Heart right ventricle (tissue), 16 donors: Measurements from ENCODE around the gene ANKS1B. TPM values are rescaled to one million over a fixed set of nuclear protein-coding genes. Genes with fewer than 3 reads are reported as not detected.

Source experiments
- ATAC-seq, 8 donors: fragments of 200-7000 bp; cut with Tn5 transposase; one replicate each; pipeline ENCODE4 v1.9.1; 2020; ENCODE audit warnings: mild to moderate bottlenecking in 8 of 8, moderate library complexity in 8 of 8, moderate number of reproducible peaks in 1 of 8
- DNase-seq, 2 donors: peaks; one replicate each; pipeline ENCODE4 v3.0.0-alpha.2; 2020
- H3K27ac ChIP-seq, 10 donors: fragments of 200-600 bp; sonication (generic) in 2 of 10; one replicate each; pipeline versions ENCODE4 v1.5.0 to v1.8.0; 2020 to 2022; ENCODE audit warnings: mild to moderate bottlenecking in 3 of 10
- H3K27me3 ChIP-seq, 7 donors: fragments of 200-600 bp; one replicate each; pipeline ENCODE4 v1.8.0; 2021 to 2022; ENCODE audit warnings: mild to moderate bottlenecking in 2 of 7
- H3K36me3 ChIP-seq, 9 donors: fragments of 200-600 bp; sonication (generic) in 1 of 9; one replicate each; pipeline versions ENCODE4 v1.5.0 to v1.8.0; 2020 to 2022; ENCODE audit warnings: mild to moderate bottlenecking in 2 of 9
- H3K4me1 ChIP-seq, 9 donors: fragments of 200-600 bp; sonication (generic) in 1 of 9; one replicate each; pipeline versions ENCODE4 v1.5.0 to v1.8.0; 2020 to 2022; ENCODE audit warnings: mild to moderate bottlenecking in 4 of 9
- H3K4me3 ChIP-seq, 10 donors: fragments of 200-600 bp; sonication (generic) in 2 of 10; one replicate each; pipeline versions ENCODE4 v1.5.0 to v1.8.0; 2020 to 2022; ENCODE audit warnings: mild to moderate bottlenecking in 7 of 10, moderate library complexity in 2 of 10
- H3K9me3 ChIP-seq, 11 donors: fragments of 200-600 bp in 10 of 11; sonication (generic) in 2 of 11; one replicate each; pipeline versions ENCODE4 v1.5.0 to v1.8.0; 2013 to 2022; ENCODE audit warnings: mild to moderate bottlenecking in 2 of 11, control low read depth in 1 of 11, moderate library complexity in 1 of 11
- CTCF ChIP-seq, 9 donors: fragments of 200-600 bp; sonication (generic) in 2 of 9; IDR thresholded peaks; one replicate each; pipeline versions ENCODE4 v1.5.0 to v1.8.0; 2021 to 2022; ENCODE audit warnings: antibody characterized with exemption in 9 of 9, mild to moderate bottlenecking in 5 of 9, moderate library complexity in 1 of 9
- WGBS, 2 donors: extraction: QIAGEN DNeasy Blood & Tissue Kit; methylation state at CpG; one replicate each; pipeline ENCODE4 v1.1.7; 2013; ENCODE audit warnings: inconsistent platforms in 1 of 2; 5-methylcytosine and 5-hydroxymethylcytosine counted together
- intact Hi-C, 10 donors: fragments of 100-400 bp; cut with DNase I; formaldehyde crosslinking; loops; one replicate each; pipeline versions ENCODE4 v1.11.1 to v1.14.2; 2022
- polyA plus RNA-seq, 2 donors: library from polyadenylated mRNA; stranded (reverse); fragments of 200-250 nt; gene quantifications; one replicate each; pipeline ENCODE4 v1.2.3, GENCODE V29; 2013
- total RNA-seq, 10 donors: library from RNA; stranded (reverse); fragmentation: NEBNext Ultra II Directional in 3 of 10; extraction: Animal tissue kit (Norgen Biotek cat#: 25700) in 3 of 10; gene quantifications; one replicate each; pipeline versions ENCODE4 v1.2.1 to v1.2.4, GENCODE V29; 2021 to 2023
- donor health status: Arrhythmogenic right ventricular cardiomyopathy.
- donor health status: ischemic (EF 13 %, LVEDD 7.1; RV severe dilation, severe dysfunction).
- donor health status: healthy with polysubstance abuse.
- donor health status: DM: no; HTN: yes; CAD: no.
- donor health status: DM: no; HTN: no; CAD: no.
- donor health status: ischemic (EF 25% LVEDD 6.9; RV normal size, moderate dysfunction).
- donor health status: ischemic (EF 25% LVEDD 5.7; RV mildly dilated, moderate dysfunction).
- donor health status: healthy.
- donor health status: DM: yes; HTN: yes; CAD: no.
- donor health status: Ischemic cardiomyopathy.
- donor health status: ischemic (EF 35%, LVEDD 5.7; RV mildly dilated, moderate dysfunction).
- donor health status: nonischemic (EF 11% LVEDD 7.7; RV severe dilation, severe dysfunction).
- donor health status: DM: yes; HTN: yes; CAD: no.
- donor health status: PGD.
- donor health status: ischemic (EF 29% LVEDD 5.4; RV normal size, mild dysfunction).
- donor health status: nonischemic (EF 23%, LVEDD 6.1; RV moderate dilation, normal function).

Gene ANKS1B
- total and polyA plus RNA-seq, 12 donors: 0.58 to 4.8 (median 1.8) TPM

DNA sequence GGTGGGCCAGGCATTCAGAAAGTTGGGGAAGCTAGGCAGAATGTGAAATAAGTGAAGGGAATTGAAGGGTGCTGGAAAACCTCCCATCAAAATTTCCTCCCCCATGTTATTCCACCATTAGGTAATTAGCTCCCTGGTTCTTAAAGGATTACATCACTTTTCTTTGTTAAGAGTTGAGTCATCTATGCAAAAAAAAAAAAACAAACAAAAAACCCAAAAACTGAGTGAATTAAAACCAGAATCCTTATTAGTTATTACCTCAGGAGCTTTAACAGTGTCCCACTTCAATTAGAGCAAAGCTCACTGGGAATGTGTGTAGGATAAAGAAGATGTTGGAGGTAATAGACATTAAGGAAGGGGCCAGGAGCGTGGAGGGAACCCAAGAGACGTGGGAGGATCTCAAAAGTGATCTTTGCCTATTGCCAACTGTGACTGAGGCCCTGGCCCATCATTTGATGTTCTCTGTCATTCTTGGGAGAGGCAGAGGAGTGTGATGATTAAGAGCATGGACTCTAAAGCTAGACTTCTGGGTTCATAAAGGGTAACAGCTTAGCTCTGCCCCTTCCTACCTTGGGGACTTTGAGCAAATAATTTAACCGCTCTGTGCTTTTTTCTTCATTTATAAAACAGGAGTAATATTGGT lies 975.0 kb downstream of the ANKS1B start:
- ATAC-seq (peak in 1 of 8 donors; percentile 31), DNase-seq (no peak)
- Histone ChIP-seq H3K27ac (no peak overlapping the region), H3K9me3 (peaks cover 0 to 5% (median 0%) of the 10 kb centered on the region in 11 donors), H3K27me3 (no peaks in the 10 kb centered on the region), H3K4me1 (no peaks in the 10 kb centered on the region), H3K4me3 (no peak overlapping the region), H3K36me3 (no peaks in the 10 kb centered on the region)
- 67 to 71% methylated on average over 3 of the region's 3 CpGs for WGBS, 2 donors
- no peak for TF ChIP-seq CTCF (IDR thresholded peaks at IDR 0.05)
- intact Hi-C loops: loop anchor here in 1 of 10 donors (10.0 kb wide), 1 partner anchor 315 kb away; no protein-coding TSS in a partner anchor

- Histone ChIP-seq H3K27ac (no peak overlapping the region), H3K9me3 (no peaks in the 10 kb centered on the region), H3K4me3 (no peak overlapping the region), H3K36me3 (no peaks in the 10 kb centered on the region), H3K4me1 (no peaks in the 10 kb centered on the region), H3K27me3 (peaks cover 0 to 4% (median 0%) of the 10 kb centered on the region in 7 donors)
- intact Hi-C loops: loop anchor here in 1 of 10 donors (10.0 kb wide), 1 partner anchor 311 kb away; no protein-coding TSS in a partner anchor
- no peak for DNase-seq
- TF ChIP-seq CTCF (IDR thresholded peaks at IDR 0.05): no peak
- WGBS, 2 donors: 85 to 88% methylated on average over 5 of the region's 5 CpGs
- ATAC-seq: no peak
Observed at GRCh38 chr12:99005601-99006000, 979.1 kb downstream of the ANKS1B start.

DNA sequence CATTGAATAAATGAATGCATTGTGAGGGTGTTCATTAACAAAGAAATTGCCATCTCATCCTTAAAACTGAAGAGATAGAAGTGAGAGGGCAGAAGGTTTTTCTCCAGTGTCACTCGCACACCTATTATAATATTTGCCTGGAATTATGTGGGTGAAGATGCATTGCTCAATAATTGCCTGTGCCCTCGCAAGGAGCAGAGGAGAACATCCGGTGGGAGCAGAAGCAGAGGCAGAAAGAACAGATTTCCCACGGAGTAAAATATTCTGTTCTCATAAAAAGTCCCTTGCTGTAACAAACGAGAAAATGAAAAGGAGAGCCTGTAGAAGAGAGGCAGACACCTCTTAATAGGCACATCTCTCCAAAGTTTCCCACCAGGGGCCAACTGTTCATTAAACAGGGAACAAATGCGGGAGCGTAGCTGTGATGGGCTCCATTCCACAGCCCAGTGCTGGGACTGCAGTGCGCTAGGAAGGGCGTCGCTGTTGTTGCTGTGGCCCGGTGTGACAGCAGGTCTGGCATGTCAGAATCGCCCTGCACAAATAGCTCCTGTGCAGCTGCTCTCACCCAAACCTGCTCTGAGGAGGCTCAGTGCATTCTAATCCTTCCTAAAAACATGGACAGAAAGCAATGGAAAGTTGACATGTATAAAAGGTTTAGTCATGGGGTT lies 979.8 kb downstream of the ANKS1B start:
- peaks cover 0 to 4% (median 0%) of the 10 kb centered on the region in 7 donors for H3K27me3 ChIP-seq
- H3K9me3 ChIP-seq: no peaks in the 10 kb centered on the region
- 83 to 88% methylated on average over 12 of the region's 12 CpGs for WGBS, 2 donors
- no peak overlapping the region for H3K27ac ChIP-seq
- no peak for ATAC-seq
- no peak overlapping the region for H3K4me3 ChIP-seq
- no peaks in the 10 kb centered on the region for H3K4me1 ChIP-seq
- no peaks in the 10 kb centered on the region for H3K36me3 ChIP-seq
- no peak for DNase-seq
- no peak for TF ChIP-seq CTCF (IDR thresholded peaks at IDR 0.05)
- intact Hi-C loops: loop anchor here in 2 of 10 donors (5.0 to 10.0 kb wide), 2 partner anchors 310 to 433 kb away; no protein-coding TSS in a partner anchor

GRCh38 chr12:99002731-99003130 lies 982.0 kb downstream of the ANKS1B start:
- Histone ChIP-seq H3K9me3 (no peaks in the 10 kb centered on the region), H3K4me3 (no peak overlapping the region), H3K4me1 (peaks cover 0 to 3% (median 0%) of the 10 kb centered on the region in 9 donors), H3K27ac (no peak overlapping the region), H3K36me3 (no peaks in the 10 kb centered on the region), H3K27me3 (peaks cover 0 to 4% (median 0%) of the 10 kb centered on the region in 7 donors)
- 90 to 91% methylated on average over 3 of the region's 3 CpGs for WGBS, 2 donors
- no peak for ATAC-seq
- TF ChIP-seq CTCF (IDR thresholded peaks at IDR 0.05): no peak
- no peak for DNase-seq
- intact Hi-C loops: loop anchor here in 2 of 10 donors (5.0 to 10.0 kb wide), 2 partner anchors 308 to 430 kb away; no protein-coding TSS in a partner anchor
